Measurements from ENCODE around the gene RGS7.
"Not testable (repeated sequence)": the region's sequence is repeated elsewhere in the genome, so short reads cannot be mapped to it uniquely, and the experiment has no call there.

Gene RGS7

GRCh38 chr1:240776237-240776636 is 580.8 kb downstream of the RGS7 start:
- no peak for DNase-seq (ENCODE audit: low read depth)

- no peak for DNase-seq (ENCODE audit: low read depth)
Measured at GRCh38 chr1:240772131-240772530, 584.9 kb downstream of the RGS7 start.

GRCh38 chr1:240771450-240771849 is 585.6 kb downstream of the RGS7 start:
- DNase-seq (ENCODE audit: low read depth) = no peak

- DNase-seq (ENCODE audit: low read depth) = no peak
Measured at GRCh38 chr1:240768979-240769378, 588.0 kb downstream of the RGS7 start.

- no peak for DNase-seq (ENCODE audit: low read depth)
Measured at GRCh38 chr1:240766831-240767230, 590.2 kb downstream of the RGS7 start.

- no peak for DNase-seq (ENCODE audit: low read depth)
Measured at GRCh38 chr1:240765732-240766363, 591.2 kb downstream of the RGS7 start.

- no peak for DNase-seq (ENCODE audit: low read depth)
Measured at GRCh38 chr1:240763771-240764170, 593.2 kb downstream of the RGS7 start.

- DNase-seq (ENCODE audit: low read depth) = not testable (repeated sequence)
Measured at GRCh38 chr1:240763095-240763494, 593.9 kb downstream of the RGS7 start.

- DNase-seq (ENCODE audit: low read depth) = not testable (repeated sequence)
Measured at GRCh38 chr1:240762471-240762987, 594.5 kb downstream of the RGS7 start.

GRCh38 chr1:240758777-240759176 is 598.2 kb downstream of the RGS7 start:
- not testable (repeated sequence) for DNase-seq (ENCODE audit: low read depth)

- no peak for DNase-seq (ENCODE audit: low read depth)
Measured at GRCh38 chr1:240758296-240758695, 598.7 kb downstream of the RGS7 start.

- no peak for DNase-seq (ENCODE audit: low read depth)
Measured at GRCh38 chr1:240747907-240748306, 609.1 kb downstream of the RGS7 start.

GRCh38 chr1:240743705-240744104 is 613.3 kb downstream of the RGS7 start:
- DNase-seq (ENCODE audit: low read depth) = no peak

GRCh38 chr1:240739754-240740153 is 617.3 kb downstream of the RGS7 start:
- no peak for DNase-seq (ENCODE audit: low read depth)

GRCh38 chr1:240739139-240739538 is 617.9 kb downstream of the RGS7 start:
- no peak for DNase-seq (ENCODE audit: low read depth)

GRCh38 chr1:240737766-240738265 is 619.2 kb downstream of the RGS7 start:
- DNase-seq (ENCODE audit: low read depth) = no peak

- no peak for DNase-seq (ENCODE audit: low read depth)
Measured at GRCh38 chr1:240737298-240737697, 619.7 kb downstream of the RGS7 start.

GRCh38 chr1:240734705-240735104 is 622.3 kb downstream of the RGS7 start:
- DNase-seq (ENCODE audit: low read depth) = not testable (repeated sequence)

- DNase-seq (ENCODE audit: low read depth) = no peak
Measured at GRCh38 chr1:240734001-240734400, 623.0 kb downstream of the RGS7 start.

GRCh38 chr1:240732390-240732789 is 624.6 kb downstream of the RGS7 start:
- no peak for DNase-seq (ENCODE audit: low read depth)

Data from stimulated activated CD8-positive, alpha-beta memory T cell treated with anti-CD3 and anti-CD28 coated beads, Interleukin-12 subunit alpha, Interleukin-12 subunit beta, amount 100 ng/mL, for 1 hour (primary cell).